Forelimb muscle (tissue), 1 donor: Measurements from ENCODE around the gene THOP1. TPM values are rescaled to one million over a fixed set of nuclear protein-coding genes. Genes with fewer than 3 reads are reported as not detected.

Experiments
- DNase-seq: peaks from one replicate; pipeline ENCODE4 v3.0.0-alpha.2; 2013; ENCODE audit warnings: low read depth
- polyA plus RNA-seq: library from polyadenylated mRNA; unstranded; fragments of 120-200 nt; gene quantifications from one replicate; pipeline ENCODE4 v1.2.1, GENCODE V29; 2013; ENCODE audit not compliant: insufficient read length

Gene THOP1
- 44.7 TPM for polyA plus RNA-seq

DNA sequence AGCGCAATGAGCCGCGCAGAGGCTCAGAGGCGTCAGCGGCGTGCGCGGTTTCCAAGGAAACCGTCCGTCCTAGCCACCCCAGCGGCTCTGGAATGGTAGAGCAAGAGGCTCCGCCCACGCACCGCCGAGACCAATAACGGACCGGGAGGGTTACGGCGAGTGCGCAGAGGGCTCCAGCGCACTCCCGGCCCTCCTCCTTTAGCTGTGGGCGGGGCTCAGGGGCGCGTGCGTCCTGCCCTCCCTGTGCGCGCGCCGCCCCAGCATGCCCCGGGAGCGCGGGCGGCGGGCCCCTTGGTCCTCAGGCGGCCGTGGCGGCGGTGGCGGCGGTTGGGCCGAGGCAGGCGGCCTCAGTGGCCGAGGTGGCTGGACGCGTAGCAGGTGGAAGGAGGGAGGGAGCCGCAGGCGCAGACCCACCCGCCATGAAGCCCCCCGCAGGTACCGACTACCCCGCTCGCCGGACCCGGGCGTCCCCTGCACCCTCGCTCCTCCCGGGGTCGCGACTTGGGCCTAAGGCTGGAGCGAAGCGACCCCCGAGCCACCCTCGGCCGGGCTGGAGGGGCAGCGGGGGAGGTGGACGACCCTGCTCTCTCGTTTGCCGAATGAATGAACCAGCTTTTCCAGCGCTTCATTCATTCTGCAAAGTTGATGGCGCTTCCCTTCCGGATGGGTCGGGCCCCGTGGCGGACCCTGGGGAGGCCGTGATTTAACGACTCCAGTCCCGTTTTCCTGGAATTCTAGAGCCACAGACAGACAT, at the start of gene THOP1:
Gene THOP1 (plus strand): TSS at position 260 of the 754 bp plus-strand sequence. CDS start 160 bp downstream, at position 420.
- DNase-seq: peak; percentile 98

DNA sequence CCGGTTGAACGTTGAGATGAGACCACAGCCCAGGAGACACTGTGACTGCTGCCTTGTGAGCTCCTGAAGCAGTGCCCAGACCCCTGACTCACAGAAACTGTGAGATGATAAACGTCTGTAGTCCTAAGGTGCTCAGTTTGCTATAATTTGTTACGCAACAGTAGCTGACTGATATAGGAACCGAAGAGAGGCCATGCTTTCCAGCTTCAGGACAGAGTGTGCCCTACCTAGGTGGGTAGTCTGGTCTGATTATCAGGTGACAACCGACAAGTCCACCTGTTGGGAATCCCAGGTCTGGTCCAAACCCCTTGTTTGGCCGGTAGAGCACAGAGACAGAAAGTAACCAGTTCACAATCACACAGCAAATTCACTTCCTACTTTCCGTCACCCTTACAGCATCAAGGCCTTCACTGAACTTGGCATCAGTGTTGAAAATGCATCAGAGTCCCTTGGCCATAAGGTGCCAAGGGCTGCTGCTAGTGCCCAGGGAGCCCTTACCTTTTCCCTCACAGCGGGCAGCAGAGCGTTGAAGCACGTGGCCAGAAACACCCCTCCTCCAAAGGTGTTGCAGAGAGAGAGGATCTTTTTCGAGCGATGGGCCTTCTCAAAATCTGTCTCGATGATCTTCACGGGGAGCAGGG, 48.6 kb upstream of the THOP1 start:
- no peak for DNase-seq

DNA sequence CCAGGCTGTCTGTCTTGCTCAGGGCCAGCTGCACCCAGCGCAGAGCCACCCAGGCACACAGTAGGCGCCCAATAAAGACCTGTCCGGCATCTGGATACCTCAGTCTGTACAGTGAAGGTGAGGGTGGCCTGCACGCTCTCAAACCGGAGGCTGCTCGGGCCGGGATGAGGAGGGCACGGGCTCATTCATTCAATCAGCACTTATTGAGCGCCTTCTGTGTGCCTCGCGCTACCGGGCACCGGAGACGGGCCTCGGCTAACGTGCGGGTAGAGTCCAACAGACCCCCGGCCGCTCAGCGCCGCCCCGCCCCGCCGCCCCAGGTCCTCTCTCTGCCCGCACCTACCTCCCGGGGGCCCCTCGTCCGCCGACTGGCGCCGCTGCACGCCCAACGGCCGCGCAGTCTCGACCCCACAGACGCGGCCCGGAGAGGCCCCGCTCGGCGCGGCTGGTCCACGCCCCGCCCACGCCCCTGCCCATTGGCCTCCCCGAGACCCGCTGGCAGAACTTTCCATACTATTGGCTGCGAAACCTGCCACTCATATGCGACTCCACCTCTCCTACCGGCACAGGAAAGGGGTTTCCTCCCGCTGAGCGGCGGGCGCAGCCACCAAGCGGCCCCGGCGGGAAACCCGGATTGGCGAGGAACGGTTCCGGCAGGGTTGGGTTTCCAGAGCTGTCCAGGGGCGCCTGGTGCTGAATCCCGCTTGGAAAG, 45.5 kb upstream of the THOP1 start, which contains the start of gene SLC39A3:
Gene SLC39A3 (minus strand): TSS at position 416 of the 712 bp plus-strand sequence. CDS start 2,760 bp downstream, outside the sequence.
- peak; percentile 98 for DNase-seq

DNA sequence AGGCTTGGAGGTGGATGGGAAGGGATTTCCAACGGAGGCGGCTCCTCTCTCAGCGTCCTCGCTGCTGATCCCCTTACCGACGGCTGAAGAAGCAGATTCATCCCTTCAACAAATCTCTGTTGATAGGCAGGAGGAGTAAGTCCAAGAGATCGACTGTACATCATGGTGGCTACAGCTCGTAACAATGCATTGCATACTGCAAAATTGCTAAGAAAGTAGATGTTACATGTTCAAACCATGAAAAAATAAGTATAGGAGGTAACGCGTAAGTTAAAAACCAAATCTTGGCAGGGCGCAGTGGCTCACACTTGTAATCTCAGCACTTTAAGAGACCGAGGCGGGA, 45.0 kb upstream of the THOP1 start:
- DNase-seq: no peak

DNA sequence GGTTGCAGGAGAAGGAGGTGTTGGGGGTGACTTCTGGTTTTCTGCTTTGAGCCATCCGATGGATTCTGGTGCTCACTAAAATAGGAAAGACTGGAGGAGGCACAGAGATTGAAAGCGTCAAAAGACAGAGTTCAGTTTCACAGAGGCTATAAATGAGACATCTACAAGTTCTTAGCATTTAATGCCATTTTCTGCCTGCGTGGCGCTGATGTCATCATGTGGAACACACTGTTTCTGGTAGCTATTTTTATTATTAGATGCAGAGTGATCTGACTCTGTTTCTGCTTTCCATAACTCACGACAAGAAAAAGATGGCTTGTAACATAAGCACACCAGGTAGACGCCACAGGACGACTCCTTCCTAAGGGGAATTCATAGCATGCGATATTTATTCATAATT, 42.2 kb upstream of the THOP1 start:
- DNase-seq: no peak

DNA sequence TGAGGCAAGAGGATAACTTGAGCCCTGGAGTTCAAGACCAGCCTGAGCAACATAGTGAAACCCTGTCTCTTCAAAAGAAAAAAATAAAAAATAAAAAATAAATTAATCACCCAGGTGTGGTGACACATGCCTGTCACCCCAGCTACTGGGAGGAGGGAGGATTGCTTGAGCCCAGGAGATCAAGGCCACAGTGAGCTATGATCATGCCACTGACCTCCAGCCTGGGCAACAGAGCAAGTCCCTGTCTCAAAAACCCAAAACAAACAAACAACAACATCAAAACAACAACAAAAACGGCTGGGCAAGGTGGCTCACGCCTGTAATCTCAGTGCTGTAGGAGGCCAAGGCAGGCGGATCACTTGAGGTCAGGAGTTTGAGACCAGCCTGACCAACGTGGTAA, 41.2 kb upstream of the THOP1 start:
- DNase-seq: no peak

DNA sequence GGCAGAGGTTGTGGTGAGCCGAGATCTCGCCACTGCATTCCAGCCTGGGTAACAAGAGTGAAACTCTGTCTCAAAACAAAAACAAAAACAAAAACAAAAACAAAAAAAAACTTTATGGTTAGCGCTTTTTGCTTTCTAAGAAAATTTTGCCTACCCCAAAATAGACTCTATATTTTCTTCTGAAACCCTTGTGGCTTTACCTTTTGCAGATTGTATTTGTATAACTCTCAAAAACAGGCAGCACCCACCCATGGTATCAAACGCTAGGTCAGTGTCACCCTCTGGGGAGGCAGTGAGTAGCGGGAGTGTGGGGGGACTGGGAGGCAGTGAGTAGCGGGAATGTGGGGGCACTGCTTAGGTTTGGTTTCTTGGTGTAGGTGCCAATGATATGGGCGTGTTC, 38.0 kb upstream of the THOP1 start:
- DNase-seq: no peak

DNA sequence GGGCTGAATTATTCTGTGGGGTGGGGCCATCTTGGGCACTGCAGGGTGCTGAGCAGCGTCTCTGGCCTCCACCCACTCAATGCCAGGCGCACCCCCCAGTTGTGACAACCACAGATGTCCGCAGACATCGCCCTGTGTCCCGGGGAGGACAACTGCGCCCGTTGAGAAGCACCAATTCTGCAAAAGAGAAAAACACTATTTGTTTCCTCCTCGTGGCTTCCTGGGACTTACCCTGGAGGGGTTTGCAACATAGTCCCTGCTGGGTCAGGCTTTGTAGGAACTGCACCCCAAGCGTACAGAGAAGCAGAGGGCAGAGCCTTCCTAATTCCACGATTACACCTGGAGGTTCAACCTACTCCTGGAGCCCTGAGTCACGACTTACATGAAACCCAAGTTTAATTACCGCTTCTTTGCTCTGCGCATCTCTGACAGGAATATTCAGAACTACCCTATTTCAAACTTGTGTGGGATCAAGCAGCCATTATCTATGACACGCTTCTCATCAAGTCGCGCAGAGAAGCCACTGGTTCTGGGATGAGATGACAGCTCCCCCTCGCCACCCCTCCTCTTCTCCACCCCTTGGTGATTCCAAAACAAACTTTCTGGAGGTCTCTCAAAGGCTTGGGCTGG, 34.4 kb upstream of the THOP1 start:
- no peak for DNase-seq

DNA sequence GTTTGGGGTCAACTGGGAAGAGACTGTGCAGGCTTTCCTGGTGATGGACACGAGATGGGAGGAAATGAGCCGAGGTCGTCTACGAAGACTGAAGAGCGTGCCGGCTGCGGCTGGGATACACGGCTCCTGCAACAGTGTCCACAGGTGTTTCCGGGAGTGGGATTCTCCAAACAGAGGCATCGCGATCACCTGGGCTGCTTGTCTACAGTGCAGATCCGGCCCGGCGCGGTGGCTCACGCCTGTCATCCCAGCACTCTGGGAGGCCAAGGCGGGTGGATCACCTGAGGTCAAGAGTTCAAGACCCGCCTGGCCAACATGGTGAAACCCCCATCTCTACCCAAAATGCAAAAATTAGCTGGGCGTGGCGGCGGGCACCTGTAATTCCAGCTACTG, 33.9 kb upstream of the THOP1 start:
- no peak for DNase-seq

DNA sequence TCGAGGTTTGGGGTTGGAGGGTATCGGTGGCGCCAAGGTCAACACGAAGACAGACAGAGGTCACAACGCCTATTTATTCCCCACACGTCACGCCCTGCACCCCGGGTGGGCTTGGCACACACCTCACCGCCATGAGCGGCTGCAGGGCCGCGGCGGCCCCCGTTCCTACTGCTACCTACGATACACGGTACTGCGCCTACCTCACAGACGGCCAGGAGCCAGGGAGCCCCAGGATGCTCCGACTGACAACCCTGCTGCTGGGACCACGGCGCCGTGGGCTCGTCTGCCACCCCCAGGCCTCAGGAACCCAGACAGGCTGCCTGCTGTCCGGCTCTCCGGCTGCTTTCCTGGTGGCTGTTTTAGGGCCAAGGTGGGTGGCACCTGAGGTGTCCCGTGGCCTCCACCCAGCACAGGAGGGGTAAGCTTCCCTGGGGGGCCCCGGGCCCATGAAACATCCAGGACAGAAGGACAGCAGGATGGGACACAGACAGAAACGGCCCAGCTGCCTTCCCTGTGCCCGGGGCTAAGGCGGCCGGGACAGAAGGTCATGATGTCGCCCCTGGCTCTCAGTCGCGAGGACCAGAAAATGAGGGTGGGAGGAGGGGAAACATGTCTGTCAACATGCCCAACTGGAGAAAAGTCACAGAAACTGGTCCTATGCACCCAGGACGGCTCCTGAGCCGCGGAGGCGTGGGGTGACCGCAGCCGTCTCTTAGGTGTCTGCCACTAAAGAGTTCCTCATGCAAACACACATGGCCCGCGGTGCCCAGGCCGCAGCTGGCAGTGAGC, 30.4 kb upstream of the THOP1 start:
- DNase-seq: no peak

DNA sequence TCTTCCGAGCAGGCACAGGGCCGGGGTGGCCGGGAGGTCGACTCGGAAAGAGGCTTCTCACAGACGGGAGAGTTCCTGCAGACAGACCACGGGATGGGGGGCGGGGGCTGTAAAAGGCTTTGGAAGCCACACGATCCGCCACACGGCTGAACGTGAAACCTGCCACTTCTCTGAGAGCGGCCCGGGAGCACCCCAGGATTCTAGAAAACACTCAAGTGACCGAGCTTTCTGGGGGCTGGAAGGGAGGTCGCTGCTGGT, 29.9 kb upstream of the THOP1 start:
- DNase-seq: no peak

DNA sequence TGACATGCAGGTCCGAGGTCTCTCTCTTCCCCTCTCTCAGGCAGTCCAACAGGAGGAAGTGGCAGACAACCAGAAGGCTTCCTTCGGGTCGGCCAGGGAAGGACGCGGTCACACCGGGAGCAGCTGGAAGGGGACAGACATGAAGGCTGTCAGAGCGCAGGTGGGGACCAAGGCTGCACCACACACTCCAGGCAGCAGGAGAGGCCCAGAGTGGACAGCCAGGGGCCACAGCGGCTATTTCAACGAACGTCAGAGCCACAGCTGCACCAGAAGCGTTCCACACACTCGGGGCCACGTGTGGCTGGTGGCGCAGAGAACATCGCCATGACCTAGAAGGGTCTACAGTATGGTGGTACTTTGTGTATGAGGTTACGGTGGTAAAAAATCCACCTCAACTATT, 29.5 kb upstream of the THOP1 start:
- no peak for DNase-seq

DNA sequence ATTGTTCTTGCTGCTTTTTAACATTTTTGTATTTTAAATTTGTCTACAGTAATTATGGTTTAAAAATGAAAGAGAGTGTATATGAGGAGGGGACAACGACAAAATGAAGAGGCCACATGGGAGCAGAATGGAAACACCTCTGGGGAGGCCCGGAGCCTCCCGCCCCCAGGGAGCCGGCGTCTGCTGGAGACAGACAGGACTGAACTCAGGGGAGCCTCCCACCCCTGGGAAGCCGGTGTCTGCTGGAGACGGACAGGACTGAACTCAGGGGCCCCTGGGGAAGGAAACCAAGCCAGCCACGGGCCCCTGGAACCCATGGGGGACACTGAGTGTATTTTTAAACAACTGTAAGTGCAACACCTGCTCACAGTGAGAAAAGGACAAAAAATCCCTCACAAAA, 28.8 kb upstream of the THOP1 start:
- no peak for DNase-seq

DNA sequence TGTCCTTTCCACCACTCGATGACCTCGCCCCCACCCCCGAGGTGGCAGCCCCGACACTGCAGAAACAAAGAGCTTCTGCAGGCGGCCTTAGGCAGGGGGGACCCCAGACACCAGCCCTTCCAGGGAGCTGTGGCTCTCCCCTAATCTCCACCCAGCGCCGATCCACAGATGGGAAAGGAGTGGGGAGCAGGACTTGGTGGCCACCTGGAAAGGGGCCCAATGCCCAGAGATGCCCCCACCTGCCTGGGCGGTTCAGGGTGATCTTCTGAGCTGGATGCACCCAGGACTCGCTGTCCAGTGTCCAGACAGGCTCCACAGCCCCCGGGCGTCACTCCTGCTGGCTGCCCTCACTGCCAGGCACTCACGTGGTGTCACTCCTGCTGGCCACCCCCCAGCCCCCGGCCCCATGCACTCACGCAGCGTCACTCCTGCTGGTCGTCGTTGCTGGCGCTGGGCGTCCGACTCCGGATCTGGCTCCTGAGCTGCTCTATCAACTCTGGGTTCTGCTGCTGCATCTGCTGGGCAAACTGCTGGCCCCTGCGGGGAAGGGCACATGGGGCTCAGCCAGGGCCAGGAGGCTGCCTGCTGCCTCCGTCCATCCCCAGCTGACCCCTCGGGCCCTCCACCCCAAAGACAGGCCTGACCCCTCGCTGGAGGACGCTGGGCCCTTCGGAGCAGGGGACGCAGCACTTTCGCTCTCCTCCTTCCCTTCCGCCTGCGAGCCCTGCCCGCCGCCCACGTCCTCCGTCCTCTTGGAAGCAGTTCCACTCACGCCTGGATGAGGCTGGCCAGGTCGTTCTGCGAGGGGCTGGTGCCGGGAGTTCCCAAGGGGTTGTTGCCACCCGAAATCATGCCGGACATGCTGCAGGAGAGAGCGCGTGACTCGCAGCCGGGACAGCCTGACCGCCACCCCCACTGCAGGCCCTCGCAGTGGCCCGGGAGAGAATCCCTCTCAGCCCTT, 28.1 kb upstream of the THOP1 start:
- DNase-seq: no peak

DNA sequence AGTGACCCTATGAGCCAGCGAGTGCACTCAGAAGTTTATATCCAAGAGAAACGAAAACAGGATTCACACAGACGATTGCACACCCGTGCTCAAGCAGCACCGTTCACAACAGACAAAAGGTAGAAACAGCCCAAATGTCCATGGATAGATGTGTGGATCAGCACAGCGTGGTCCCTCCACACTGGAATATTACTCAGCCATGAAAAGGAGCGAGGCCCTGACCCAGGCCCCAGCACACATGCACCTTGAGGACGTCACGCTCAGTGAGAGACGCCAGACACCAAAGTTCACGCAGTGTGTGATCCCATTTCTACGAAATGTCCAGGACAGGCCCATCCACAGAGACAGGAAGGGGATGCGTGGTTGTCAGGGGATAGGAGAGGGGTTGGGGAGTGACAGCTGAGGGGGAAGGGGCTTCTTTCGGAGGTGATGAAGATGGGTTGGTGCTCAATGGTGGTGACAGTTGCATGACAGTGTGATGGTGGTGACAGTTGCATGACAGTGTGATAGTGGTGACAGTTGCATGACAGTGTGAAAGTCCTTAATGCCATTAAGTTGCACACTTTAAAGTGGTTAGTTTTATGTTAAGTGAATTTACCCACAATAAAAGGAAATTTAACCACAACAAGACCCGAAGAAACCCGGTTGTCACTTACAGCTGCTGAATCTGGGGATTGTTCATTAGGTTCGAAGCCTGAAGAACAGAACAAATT, 26.5 kb upstream of the THOP1 start:
- DNase-seq: no peak

DNA sequence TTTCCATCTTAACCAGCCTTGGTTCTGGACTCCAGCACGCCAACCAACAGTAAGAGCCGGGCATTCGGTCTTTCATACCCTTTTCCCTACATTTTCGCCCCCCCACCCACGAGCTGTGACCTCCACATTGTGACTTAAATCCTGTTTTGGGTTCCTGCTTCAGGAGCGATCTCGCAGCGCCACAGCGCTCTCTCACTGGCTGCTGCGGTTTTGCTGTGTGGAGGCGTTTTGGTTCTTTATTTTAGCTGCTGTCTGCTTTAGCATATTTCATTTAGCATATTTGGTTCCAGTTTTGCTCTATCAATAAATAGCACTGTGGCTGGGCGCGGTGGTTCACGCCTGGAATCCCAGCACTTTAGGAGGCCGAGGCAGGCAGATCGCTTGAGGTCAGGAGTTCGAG, 25.9 kb upstream of the THOP1 start:
- DNase-seq: no peak

DNA sequence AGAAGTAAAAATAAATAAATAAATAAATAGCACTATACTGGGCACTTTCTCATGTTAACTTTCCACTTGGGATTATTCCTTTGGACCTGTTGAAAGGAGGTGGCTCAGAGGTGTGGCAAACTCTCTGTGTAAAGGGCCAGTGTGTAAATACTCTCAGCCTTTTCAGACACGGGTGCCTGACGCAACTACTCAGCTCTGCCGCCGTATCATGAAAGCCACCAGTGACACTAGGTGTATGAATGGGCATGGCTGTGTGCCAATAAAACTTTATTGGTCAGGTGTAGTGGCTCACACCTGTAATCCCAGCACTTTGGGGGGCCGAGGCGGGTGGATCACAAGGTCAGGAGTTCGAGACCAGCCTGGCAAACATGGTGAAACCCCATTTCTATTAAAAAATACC, 25.3 kb upstream of the THOP1 start:
- no peak for DNase-seq

DNA sequence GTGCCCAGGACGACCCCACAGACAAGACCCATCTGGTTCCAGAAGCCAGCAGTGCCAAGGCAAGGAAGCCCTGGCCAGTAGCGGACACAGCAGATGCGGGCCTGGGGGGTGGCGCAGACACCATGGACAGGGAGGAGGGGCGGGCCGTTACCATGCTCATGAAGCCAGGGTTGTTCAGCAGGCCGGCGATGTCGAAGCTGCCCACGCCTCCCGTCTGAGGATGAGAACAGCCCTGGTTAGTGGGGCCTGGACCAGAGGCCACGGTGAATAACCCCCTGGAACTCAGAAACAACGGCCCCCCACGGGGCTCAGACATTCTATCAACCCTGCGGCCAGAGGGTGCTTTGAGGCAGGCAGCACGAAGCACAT, 24.0 kb upstream of the THOP1 start:
- DNase-seq: no peak

DNA sequence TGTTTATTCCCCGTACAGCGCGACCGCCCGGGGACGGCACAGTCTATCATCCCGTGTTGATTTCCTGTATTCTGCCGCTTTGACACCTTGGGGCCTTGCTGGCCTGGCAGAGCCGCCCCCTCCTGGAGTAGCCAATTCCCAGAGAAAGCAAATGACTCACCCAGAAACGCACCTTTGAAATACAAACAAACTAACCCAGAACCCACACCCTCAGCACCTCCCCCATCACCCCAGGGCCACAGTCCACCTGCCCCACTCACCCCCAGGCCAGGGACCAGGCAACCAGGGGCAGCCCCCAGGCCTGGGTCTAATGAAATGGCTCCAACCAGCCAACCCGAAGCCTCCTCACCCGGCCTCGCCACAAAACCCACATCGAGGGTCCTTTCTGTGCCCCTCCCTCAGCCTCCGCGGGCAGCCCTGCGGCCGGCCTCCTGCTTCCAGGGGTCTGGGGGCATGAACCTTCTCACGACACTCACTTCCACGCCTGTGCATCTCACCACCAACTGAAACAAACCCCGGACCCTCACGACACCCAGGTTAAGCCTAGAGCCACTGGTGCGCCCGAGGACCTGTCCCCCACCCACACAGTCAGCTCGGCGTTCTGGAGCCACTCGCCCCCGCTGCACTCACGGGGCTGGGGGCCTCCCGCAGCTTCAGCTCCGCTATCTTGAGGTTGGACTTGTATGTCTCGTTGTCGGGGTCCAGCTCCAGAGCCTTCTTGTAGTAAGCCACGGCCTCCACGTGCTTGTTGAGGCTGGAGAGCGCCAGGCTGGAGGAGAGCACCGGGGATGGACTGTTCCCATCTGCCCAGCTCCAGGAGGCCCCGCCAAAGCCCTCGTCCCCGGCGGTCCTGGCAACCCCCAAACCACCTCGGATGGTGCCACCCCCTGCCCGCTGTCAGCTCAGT, 23.2 kb upstream of the THOP1 start:
- DNase-seq: no peak
